GM21528 (cell line): Measurements from ENCODE around the gene SPTLC2.
"Not testable (repeated sequence)": the region's sequence is repeated elsewhere in the genome, so short reads cannot be mapped to it uniquely, and the experiment has no call there.

Experiments used
- ATAC-seq: cut with Tn5 transposase; IDR thresholded peaks from one replicate; pipeline ENCODE4 v1.9.1; 2021; ENCODE audit warnings: mild to moderate bottlenecking, moderate library complexity; ENCODE audit not compliant: unreplicated experiment, low FRiP score

SPTLC2 gene

DNA sequence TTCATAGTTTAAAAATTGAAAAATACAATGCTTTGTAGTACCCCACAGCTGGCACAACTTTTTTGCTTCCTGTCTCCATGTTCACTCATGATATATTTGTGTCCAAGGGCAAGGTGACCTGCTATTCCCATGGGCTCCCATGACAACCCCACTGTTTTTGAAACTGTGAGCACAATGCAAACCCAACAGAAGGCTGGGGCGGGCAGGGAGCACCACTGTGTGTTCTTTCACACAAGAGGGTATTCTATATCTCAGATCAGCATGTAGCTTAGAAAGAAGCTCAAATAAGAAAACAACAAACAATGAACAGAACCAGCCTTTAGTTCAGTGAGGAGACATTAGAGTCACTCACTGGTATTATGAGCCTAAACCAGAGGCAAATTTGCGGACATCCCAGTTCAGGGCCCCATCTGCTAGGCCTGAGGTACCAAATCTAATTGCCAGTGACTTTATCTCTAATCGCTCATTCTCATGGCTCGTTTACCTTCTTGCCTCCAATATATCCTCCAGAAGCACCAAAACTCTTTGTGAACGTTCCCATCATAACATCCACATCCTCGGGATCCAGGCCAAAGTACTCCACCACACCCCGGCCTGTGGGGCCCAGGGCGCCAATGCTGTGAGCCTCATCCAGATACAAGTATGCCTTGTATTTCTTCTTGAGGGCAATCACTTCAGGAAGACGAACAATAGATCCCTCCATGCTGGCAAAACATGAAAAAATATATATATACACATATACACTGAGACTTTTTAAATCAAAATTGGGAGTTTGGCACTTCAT, 61.4 kb downstream of the SPTLC2 start:
- ATAC-seq, result no peak

DNA sequence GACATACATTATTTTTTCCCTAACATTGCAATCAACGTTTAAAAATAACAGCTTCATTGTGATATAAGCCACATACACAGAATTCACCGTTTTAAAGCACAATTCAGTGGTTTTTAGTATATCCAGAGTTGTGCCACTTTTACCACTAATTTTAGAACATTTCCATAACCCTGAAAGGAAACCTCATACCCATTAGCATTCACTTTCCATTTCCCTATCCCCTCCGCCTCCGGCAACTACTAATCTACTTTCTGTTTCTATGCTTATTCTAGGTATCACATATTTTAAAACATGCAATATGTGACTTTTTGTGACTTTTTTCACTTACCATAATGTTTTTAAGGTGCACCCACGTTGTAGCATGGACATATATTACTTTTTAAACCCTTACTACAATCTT, 62.2 kb downstream of the SPTLC2 start:
- no peak for ATAC-seq

DNA sequence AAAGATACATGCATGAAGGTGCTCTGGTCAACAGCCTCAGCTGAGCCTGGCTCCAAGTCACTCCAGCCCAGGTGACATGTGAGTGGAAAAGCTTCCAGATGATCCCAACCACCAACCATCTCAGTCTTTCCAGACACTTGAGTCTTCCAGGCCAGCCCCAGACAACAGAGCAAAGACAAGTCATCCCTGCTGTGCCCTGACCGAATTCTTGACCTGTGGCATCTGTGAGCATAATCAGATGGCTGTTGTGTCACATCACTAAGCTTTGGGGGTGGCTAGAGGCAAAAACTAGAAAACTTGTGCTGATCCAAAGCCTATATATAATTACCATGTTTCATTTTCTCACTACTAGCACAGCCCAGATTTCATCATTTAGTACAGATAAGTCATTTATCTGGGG, 67.0 kb downstream of the SPTLC2 start:
- no peak for ATAC-seq

DNA sequence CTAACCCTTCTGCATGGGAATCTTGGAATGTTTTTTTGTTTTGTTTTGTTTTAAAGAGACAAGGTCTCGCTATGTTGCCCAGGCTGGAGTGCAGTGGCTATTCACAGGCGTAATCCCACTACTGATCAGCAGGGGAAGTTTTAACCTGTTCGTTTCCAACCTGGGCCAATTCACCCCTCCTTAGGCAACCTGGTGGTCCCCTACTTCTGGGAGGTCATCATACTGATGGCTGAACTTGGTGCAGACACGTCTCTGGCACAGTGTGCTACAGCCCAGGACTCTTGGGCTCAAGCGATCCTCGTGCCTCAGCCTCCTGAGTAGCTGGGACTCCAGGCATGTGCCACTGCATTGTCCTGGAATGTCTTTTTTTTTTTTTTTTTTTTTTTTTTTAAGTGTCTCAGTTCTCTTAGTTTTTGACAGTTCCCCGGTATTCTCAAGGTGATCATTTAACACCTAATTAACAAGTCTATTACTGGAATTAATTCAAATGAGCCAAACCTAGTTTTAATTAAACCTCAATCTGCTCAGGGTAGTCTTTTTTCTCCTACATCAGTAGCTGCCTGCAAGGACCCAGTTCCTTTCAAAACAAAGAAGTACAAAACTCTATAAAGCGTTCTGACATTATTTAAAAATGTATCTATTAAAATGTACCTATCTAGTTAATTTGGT, 68.8 kb downstream of the SPTLC2 start:
- ATAC-seq, result no peak

DNA sequence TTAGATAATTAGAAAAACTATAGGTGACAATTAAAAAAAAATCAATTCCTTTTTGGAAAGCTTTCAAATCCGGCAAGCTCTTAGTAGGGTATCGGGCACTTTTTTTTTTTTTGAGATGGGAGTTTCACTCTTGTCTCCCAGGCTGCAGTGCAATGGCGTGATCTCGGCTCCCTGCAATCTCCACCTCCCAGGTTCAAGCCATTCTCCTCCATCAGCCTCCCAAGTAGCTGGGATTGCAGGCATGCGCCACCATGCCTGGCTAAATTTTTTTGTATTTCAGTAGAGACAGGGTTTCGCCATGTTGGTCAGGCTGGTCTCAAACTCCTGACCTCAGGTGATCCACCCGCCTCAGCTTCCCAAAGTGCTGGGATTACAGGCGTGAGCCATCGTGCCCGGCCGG, 71.3 kb downstream of the SPTLC2 start:
- not testable (repeated sequence) for ATAC-seq

DNA sequence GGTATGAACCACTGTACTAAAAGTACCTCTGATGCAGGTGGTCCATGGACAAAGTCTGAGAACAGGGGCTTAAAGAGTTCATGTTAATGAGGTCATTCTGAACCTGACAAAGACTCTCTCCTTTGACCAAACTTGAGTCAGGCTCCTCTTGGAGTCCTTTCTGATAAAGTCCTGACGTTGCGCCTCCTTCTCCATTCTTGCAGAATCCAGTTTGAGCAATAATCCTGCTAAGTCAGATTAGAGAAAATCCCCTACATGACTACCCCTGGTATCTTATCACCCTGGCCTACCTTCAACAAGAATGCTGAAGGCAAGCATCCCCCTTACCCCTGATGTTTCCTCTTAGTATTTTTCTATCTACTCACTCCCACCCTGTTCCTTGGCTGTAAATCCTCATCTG, 71.9 kb downstream of the SPTLC2 start:
- no peak for ATAC-seq

DNA sequence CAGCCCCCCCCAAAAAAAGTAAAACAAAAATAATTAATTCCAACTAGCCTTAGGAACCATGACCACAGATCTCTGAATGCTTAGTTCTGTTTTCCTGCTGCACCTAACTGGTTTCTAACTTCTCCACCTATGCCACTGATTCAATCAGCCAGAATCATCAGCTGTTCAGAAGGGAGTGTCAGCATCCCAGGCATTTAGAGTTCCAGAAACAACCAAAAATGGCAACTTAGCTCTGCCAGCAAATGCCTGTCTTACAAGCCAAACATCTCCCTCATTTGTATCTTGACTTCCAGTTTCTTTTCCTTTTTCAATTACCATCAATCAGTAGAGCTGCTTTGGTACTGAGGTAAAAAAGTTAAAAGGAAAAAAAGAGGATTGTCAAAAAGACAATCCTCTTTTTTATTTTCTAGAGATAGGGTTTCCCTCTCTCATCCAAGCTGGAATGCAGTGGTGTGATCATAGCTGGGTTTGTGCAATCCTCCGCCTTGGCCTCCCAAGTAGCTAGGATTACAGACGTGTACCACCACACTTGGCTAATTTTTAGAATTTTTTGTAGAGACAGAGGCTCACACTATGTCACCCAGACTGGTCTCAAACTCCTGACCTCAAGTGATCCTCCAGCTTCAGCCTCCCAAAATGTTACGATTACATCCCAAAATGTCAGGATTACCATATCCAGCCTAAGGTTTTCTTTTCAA, 72.7 kb downstream of the SPTLC2 start:
- no peak for ATAC-seq

DNA sequence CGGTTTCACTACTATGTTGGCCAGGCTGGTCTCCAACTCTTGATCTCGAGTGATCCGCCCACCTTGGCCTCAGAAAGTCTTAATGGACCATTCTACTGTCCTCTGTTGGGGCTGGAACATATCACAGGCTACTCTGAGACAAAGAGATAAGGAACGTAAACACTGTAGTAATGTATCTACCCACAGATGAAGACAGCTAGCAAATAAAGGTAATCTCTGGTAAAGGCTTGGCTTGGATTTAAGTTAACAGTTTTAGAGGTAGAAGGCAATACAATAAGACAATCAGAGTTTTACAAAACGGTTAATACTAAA, 73.2 kb downstream of the SPTLC2 start:
- no peak for ATAC-seq

DNA sequence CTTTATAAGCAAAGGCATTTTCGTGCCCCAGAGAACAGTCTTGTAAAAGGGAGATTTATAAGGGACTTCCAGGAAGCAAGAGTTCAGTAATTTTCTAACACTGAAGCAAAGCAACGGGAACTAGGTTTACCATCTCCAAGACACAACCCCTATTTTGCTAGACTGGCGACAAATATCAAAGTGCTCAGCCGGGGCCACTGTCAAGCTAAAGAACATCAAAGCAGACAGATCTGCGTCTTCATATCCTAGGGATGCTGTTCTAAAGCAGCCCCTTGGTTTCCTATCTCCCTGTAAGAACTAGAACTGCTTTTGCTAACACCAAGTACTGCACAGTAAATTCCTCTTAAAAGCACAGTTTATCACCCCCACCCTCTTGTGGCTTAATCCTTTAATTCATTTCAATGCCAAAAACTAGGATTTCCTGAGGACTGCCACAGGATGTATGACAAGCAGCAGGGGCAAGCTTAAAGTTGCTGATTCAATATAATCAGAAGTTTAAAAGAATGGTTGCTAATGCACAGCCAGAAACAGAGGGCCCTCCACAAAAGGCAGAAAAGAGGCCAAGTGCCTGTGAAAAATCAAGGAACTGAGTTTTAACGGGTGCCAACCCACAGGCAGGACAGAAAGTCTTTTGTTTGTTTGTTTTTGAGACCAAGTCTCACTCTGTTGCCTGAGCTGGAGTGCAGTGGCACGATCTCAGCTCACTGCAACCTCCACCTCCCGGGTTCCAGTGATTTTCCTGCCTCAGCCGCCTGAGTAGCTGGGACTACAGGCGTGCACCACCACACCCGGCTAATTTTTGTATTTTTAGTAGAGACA, 73.8 kb downstream of the SPTLC2 start:
- no peak for ATAC-seq

DNA sequence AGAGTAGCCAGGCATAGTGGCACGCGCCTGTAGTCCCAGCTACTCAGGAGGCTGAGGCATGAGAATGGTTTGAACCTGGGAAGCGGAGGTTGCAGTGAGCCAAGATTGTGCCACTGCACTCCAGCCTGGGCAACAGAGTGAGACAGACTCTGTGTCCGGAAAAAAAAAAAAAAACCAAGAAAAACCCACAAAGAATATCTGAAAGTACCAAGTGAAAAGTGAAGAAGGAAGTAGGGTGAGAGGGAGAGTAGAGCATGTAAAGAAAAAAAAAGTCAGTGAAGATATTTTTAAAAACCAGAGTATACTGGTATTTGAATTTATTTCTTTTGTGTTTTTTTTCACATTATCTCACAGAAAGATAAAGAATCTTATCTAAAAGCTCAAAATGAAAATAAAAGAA, 74.5 kb downstream of the SPTLC2 start:
- no peak for ATAC-seq

DNA sequence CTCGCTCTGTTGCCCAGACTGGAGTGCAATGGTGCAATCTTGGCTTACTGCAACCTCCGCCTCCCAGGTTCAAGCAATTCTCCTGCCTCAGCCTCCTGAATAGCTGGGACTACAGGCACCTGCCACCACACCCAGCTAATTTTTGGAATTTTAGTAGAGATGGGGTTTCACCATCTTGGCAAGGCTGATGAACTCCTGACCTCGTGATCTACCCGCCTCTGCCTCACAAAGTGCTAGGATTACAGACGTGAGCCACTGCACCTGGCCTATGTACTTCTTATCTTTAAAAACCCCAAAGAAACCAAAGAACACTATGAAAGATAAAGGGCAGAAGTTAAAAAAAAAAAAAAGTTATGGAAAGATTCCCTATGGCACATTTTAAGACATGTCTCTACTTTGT, 79.5 kb downstream of the SPTLC2 start:
- not testable (repeated sequence) for ATAC-seq

DNA sequence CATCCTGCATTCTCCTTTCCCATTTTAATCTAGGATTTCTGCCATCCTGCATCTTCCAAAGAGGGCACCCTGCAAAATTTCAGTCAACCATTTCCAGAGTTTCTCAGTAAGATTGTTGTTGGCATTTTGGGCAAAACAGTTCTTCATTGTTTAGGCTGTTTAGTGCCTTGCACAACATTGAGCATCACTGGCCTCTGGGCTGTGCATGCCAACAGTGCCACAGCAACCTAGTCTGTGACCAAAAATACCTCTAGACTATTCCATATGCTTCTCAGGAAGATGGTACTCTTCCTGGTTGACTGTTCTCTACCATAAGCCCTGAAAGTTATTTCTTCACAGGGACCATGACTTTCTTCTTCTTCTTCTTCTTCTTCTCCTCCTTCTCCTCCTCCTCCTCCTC, 85.4 kb downstream of the SPTLC2 start:
- ATAC-seq, result no peak

DNA sequence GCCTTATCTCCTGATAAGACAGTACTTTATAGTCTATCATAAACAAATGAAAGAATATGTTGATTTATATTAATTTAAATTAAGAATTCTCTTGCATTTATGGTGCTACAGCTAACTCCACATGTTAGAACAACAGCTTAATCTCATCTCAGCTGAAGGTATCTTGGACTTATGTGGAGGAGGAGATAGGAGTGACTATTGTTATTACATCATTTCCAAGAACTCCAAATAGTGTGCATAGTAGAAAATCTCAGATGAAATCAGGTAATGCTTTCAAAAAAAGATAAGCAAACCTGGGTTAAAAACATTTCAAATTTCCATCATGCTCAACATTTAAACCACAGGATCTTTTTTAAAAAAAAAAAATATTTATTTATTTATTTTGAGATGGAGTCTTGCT, 86.5 kb downstream of the SPTLC2 start:
- no peak for ATAC-seq

DNA sequence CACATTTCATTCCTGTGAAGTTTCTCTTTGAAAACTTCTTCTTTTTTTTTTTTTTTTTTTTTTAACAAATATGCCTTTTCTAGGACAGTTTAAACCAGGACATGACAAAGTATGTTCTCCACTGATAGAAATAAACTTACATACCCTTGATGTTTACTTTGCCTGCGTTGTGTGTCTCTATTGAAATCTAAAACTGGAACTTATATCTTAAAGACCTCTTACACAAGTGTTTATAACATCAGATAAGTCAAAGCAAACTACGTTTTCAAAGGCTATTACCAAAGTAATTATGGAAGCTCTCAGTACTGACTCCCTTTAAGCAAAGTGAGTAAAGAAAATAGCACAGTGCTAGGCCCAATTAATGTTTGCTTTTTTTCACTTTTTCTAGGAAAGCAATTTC, 87.2 kb downstream of the SPTLC2 start:
- ATAC-seq, result no peak

DNA sequence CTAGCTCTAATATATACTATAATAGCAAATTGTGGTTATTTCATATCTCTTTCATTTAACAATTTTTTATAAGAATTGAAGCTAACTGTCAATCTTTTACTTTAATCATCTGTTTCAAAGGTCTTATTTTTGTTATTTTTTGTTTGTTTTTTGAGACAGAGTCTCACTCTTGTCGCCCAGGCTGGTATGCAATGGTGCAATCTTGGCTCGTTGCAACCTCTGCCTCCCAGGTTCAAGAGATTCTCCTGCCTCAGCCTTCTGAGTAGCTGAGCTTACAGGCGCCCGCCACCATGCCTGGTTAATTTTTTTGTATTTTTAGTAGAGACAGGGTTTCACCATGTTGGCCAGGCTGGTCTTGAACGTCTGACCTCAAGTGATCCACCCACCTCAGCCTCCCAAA, 87.7 kb downstream of the SPTLC2 start:
- ATAC-seq, result not testable (repeated sequence)

DNA sequence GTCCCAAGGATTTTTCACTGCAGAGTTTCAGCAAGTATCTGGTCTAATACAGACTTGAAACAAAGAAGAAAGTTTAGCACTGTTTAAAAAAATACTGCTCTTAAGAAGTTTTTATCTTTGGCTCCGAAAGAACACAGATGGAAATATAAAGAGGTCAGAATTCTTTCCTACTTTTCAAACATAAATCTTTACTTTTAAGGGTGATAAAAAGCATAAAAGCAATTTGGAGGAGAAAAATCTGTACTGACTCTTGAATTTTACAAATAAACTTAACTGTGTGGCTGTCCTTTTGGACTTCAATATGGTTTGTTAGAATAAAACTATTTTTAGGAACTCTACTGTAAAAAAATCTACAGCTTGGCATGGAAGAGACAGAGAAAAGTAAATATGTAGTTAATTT, 90.2 kb downstream of the SPTLC2 start:
- ATAC-seq, result no peak

DNA sequence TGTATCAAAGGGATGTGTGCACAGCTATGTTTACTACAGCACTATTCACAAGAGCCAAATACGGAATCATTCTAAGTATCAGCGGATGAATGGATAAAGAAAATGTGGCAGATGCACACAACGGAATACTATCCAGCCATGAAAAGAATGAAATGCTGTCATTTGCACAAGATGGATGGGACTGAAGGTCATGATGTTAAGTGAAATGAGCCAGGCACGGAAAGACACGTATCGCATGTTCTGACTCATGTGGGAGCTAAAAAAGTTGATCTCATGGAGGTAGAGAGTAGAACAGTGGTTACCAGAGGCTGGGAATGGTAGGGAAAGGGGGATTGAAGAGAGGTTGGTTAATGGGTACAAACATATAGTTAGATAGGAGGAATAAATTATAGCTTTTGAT, 91.9 kb downstream of the SPTLC2 start:
- no peak for ATAC-seq

DNA sequence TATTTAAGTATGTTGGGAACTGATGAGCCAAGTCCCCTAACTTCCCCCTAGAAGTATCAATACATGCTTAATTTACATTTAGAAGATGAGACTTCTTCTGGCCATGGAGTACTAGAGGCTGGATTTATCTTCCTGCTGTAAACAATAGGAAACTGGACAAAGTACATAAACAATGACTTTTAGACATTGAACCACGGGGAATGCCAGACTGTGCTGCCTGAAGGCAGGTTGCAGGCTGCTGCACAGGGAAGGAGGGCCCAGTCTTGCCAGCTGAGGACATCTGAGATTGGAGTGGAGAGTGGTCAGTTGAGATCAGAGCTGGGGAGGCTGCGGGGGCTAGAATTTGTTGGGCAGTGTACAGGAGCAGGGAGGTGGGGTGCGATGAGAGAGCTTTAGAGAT, 93.3 kb downstream of the SPTLC2 start:
- ATAC-seq, result no peak

DNA sequence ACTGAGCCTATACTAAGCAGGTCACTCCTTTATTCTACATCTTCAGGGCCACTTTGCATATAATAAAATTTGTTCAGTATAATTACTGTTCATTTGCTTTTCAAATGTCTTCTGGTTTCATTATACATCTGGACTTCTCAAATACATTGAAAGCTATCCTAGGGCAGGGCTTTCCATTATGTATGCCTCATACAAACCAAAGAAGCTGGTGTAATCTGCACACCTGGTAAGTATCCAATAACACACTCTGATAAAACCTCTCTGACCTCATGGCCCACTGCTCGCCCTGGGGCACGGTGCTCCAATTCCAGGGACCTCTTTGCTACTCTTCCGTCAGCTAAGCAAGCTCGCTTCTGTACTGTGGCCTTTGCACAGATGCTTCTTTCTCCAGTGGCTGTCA, 95.9 kb downstream of the SPTLC2 start:
- no peak for ATAC-seq

DNA sequence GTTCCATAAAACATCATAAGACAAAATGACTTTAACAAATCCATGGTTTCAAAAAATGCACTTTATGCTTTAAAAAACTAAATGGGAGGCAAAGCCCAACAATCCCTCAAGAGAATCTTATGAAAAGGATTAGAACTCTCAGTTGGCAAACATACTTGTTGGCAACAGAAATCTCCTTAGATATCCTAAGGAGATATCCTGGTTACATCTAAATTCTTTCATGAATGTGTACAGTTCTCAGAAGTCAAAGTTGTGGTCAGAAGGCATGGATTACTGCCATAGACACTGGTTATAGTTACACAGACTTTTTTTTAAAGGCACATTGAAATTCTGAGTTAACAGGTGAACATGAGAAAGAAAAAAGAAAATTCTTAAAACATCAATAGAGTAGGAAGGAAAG, 100.3 kb downstream of the SPTLC2 start:
- ATAC-seq, result no peak
